Middle frontal gyrus (tissue), 1 donor: ENCODE measurements around the gene SDCBP2.

ENCODE experiments used
- DNase-seq: peaks from one replicate; pipeline ENCODE4 v3.0.0-alpha.2; 2015; ENCODE audit warnings: low spot score; ENCODE audit errors: extremely low spot score

Gene SDCBP2

DNA sequence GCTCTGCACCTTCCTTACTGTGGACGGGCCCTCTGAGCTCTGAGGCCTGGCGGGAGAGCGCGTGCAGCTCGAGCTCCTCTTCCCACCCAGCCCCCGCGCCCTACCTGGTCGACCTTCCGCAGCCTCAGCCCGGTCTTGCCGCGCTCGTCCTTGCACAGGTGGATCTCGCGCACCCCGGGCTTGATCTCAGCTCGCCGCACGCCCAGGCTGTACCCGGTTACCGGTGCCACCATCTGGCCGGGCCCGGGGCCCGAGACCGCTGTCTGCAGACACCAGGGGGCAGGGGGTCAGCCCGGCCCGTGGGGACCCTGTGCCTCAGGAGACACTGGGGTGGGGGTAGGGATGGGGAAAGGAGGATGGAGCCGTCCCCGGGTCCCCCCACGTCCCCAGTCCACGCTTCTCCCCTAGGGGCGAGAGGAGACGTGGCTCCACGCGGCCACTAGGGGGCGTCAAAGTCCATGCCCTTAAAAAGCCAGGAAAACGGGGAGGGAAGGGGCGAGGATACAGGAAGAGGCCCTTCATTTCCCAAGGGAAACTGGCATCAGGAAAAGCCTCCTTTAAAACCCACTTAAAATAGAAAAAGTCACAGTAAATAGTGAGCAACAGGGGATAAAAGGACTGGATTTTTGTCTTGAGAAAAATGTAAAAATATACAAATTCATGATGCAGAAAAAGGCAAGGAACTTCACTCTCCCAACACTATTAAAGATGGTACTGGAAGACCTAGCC is 15.5 kb downstream of the SDCBP2 start:
- DNase-seq = peak; percentile 44

DNA sequence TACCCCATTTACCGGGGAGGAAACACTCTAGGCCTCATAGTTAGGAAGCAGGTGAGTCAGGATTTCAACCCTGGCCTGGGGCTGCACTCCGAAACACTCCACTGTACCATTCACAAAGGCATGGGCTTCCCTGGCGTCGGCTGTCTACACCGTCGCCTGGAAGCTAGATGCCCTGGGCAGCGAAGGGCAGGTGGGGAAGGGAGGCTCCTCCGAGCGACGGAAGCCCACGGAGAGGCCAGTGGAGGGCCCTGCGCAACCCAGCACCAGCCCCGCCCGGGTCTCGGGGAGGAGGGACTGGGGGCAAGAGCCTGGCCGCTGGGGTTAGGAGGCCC is 16.1 kb downstream of the SDCBP2 start:
- DNase-seq = no peak

DNA sequence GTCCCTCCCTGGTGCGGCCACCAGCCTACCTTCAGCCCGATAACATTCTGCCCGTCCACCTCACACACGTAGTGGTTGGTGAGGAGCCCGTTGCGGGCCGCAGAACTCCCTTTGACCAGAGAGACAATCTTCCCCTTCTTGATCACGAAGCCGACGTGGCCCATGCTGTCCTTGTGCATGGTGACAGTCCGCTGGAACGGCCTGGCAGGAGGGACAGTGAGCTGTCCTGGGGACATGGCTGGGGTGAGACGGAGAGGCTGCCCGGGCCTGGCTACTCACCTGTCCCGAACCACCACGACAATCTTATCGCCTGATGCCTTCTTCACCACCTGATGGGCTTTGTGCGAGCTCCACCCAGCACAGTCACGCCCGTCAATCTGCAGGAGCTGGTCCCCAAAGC is 16.6 kb downstream of the SDCBP2 start:
- no peak for DNase-seq

DNA sequence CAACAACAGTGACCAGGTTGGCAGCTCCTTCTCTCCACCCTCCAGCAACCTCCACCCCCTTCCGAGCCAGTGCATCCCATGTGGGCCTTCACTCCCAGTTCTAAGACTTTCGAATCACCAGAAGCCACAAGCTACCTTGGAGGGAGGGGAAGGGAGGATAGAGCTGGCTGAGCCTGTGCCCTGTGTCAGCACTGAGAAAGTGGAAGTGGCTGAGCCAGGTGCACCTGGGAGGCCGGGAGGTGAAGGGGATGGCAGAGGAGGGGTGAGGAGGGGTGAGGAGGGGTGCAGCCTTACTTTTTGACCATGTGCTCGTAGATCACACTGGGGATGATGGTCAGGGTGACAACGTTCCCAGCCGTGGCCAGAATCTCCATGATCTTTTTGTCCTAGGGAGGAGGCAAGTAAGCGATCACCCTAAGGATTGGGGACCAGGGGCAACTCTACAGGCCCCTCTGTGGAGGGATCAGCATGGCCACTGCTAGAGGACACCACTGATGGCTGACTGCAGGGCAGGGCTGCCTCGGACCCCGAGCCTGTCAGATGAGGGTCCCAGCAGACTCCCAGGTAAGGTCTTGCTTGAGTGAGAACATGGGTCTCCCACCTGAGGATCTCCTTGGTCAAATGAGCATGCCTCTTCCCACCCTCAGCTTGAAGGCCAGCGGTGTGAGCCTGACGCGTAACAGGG is 18.3 kb downstream of the SDCBP2 start:
- DNase-seq = no peak

DNA sequence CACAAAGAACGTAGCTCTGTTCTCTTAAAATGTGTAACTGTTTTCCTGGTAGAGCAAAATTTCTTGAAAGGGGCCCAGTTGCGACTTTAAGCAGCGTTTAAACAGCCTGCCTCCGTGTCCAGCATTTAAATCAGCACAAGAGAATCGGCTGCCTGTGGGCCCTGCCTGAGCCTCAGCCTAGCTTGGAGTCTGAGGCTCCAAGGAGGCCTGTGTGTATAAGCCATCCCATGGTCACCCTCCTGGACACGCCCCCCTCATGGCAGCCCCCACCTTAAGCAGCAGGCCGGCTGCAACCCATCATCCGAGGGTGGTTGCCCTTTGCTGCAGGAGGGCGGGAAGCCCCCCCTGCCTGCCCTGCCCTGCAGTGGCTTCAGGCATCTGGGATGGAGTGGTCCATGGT is 18.9 kb downstream of the SDCBP2 start:
- DNase-seq = no peak

DNA sequence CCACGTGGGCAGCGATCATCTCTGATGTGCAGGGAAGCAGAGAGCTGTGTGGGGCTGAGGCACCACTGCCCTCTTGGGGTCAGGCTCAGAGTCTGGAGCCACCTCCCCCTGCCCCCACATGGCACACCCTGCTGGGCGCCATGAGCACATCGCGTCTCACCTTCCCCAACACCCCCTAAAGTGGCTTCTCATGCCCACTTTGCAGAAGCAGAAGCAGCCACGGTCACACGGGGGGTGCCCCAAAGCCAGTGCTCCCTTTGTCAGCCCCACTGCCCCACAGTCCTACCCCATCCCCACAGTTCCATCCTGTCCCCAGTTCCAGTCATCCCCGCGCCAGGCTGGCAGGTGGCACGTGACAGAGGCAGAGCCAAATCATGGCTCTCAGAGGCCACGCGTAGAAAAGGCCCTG is 19.5 kb downstream of the SDCBP2 start:
- no peak for DNase-seq

DNA sequence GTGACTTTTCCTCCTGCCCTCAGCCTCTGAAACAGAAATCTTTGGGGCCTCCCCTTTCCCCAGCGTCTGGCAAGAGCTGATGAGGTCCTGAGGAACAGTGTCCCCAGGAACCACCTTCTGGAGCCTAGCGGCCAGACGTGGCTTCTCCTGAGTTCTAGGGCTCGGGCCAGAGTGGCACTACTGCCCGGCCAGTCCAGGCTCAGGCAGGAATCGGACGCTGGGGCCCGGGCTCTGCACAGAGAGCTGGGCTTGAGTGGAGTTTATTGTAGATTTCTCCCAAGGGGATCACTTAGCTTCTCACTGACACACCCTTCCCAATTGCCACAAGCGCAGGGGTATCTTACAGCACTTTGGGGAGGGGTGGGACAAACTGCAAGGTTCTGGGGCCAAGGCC is 20.2 kb downstream of the SDCBP2 start:
- DNase-seq = no peak

DNA sequence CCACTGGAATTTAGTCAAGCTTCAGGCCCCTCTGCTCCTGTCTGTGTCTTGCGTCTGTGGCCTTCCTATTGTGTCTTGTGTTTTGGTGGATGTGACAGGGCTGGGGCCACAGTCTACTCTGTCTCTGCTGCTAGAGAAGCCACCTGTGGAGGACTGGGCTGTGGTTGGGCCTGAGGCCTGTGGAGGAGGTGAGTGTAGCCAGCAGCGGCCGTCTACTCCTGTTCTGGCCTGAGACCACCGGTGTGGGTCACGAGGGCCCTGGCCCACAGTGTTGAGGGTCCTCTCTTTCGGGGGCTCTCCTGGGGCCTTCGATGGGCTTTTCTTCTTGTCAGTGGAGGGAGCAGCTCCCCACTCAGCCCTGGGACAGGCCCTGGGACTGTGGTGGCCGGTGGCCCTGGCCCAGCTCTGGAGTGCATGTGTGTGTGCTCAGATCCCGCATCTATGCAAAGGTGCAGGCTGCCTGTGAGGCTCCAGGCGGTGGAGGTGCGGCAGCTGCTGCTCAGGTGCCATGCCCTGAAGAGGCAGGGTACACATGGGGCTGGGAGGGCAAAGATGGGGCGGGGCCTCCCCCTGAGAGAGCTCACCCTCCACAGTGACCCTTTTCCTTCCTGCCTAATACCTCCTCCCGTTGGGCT is 20.8 kb downstream of the SDCBP2 start:
- DNase-seq = no peak

DNA sequence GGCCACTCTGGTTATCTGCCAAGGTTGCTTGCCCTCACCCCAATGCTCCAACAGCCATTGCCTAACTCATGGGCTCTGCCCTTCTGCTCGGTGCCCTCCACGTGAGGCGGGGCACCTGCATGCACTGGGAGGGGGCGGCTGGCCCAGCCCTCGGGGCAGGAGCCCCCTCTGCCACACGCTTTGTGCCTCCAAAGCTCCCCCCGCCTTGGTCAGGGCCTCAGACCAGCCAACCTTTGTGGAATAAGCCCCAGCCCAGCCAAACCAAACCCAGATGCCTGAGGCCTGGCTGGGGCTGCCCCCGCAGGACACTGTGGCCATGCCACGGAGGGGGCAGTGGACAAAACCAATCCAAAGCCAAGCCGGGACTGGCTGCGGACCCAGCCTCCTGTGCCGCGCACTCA is 21.4 kb downstream of the SDCBP2 start:
- DNase-seq = no peak

DNA sequence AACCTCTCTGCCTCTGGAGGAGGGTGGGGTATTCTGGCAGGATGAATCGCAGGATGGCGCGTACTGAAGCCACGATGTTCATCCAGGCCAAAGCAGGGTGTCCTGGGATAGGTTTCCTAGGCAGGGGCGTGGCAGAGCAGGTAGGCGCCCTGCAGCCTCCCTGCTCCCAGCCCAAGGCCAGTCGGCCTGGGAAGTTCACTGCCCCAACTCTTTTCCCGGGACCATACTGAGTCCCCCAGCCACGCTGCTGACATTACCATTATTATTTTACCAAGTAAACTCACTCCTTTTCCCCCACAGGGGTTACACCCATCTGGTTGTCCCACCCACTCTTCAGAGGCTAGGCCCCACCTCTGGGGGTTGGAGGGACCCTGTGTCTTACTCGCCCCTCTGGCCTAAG is 21.8 kb downstream of the SDCBP2 start:
- no peak for DNase-seq

DNA sequence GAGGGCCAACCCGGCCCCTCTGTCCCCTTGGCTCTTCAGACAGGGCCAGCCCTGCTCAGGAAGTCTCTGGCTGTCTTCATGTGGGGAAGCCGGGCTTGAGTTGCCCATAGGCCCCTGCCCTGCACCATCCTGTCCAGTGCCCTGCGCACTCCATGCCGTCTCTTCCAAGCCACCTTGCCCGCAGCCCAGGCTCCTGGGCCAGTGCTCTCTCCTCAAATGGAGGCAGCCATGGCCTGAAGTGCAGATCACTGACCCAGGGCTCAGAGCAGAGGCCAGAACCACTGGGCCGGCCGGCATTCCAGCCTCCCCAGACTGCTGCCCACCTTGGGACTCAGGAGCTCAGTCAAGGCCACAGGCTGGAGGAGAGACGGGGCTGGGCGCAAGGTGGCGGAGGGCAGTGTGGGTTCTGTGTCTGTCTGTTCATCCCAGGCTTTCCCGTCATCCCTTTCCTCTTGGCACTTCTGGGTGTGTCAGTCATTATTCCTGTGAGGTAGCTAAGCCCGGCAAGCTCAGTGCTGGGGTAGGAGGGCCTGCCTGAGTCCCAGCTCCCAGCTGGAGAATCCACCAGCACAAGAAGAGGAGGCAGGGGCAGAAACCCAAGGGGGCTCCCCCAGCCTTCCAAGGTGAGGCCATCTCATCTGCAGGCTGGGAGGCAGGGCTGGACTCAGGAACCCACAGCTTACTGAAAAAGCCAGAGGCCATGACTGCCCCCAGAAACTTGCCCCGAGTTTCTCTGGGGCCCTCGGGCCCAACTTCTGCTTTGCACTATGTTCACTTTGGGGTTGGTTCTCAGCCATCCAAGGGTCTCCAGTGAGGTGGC is 22.4 kb downstream of the SDCBP2 start:
- DNase-seq = no peak

DNA sequence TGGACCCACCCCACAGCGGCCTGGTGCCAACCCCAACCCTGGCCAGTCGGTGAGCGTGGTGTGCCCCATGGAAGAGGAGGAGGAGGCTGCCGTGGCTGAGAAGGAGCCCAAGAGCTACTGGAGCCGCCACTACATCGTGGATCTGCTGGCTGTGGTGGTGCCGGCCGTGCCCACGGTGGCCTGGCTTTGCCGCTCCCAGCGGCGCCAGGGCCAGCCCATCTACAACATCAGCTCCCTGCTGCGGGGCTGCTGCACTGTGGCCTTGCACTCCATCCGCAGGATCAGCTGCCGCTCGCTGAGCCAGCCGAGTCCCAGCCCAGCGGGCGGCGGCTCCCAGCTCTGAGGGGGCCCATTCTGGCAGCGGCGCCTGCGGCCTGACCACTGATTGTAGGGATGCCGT is 23.2 kb downstream of the SDCBP2 start:
- no peak for DNase-seq

DNA sequence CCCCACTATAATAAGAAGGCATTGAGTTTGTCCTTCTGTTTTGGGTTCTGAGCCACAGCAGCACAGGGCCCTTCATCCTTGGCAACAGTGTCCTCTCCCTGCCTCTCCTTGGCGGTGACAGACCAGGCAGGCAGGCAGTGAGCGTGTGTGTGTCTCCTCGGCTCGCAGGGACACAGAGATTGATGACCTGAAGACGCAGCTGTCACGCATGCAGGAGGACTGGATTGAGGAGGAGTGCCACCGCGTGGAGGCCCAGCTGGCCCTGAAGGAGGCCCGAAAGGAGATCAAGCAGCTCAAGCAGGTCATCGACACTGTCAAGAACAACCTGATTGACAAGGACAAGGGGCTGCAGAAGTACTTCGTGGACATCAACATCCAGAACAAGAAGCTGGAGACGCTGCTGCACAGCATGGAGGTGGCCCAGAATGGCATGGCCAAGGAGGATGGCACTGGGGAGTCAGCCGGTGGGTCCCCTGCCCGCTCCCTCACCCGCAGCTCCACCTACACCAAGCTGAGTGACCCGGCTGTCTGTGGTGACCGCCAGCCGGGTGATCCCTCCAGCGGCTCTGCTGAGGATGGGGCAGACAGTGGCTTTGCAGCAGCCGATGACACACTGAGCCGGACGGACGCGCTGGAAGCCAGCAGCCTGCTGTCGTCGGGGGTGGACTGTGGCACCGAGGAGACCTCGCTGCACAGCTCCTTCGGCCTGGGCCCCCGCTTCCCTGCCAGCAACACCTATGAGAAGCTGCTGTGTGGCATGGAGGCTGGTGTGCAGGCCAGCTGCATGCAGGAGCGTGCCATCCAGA is 24.0 kb downstream of the SDCBP2 start:
- no peak for DNase-seq

DNA sequence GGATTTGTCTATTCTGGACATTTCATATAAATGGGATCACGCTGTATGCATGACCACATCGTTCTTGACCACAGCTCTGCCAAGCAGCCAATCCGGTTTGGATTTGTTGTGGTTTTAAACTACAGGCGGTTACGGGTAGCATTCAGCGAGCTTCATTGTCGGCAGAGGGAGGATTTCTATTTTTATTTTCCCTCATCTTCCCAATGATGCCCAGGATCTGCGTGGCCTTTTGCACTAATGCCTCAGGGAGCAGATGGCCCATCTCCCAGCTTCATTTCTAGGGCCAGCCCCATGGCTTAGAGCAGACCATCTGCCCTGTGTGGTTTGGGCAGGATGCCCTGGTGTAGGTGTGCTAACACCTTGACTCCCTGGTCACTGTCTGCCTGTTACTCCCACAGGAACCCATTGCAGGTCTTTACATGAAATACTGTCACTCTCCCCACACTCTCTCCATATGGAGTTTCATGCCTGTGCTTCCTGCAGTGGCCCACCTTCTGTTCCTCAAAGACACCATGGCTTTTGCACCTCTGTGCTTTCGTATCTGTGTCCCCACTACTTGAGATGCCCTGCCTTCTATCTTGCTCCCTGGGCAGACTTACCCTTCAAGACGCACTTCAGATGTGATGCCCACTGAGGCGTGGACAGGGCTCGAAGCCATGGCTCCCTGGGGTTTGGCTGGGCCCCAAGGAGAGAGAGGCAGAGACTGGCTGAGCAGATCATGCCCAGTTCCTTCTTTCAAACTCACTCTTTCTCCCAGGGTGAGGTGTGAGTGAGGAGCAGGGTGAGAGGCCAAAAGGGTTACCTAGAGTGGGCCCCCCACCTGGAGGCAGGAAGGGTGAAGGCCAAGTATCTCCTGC is 26.0 kb downstream of the SDCBP2 start:
- DNase-seq = no peak

DNA sequence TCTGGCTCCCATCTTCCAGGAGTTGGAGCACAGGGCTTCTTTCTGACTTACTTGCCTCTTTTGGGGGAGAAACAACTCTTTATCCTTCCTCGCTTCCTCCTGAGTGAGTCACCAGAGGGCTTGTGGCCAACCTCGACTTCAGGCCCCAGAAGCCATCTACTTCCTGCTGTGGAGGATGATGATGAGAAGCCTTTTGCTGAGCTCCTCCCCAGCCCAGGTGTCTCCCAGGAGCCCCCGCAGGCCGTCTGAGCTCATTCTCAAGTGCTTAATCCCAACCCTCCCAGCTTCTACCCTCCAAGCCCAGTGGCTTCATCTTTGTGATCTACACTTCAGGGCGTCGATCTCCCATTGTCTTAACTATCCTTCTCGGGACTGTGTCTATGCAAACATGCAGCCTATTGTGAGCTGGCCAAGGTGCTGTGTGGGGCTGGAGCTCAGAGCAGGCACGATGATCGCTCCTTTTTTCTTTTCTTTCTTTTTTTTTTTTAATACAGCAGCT is 27.9 kb downstream of the SDCBP2 start:
- DNase-seq = no peak

DNA sequence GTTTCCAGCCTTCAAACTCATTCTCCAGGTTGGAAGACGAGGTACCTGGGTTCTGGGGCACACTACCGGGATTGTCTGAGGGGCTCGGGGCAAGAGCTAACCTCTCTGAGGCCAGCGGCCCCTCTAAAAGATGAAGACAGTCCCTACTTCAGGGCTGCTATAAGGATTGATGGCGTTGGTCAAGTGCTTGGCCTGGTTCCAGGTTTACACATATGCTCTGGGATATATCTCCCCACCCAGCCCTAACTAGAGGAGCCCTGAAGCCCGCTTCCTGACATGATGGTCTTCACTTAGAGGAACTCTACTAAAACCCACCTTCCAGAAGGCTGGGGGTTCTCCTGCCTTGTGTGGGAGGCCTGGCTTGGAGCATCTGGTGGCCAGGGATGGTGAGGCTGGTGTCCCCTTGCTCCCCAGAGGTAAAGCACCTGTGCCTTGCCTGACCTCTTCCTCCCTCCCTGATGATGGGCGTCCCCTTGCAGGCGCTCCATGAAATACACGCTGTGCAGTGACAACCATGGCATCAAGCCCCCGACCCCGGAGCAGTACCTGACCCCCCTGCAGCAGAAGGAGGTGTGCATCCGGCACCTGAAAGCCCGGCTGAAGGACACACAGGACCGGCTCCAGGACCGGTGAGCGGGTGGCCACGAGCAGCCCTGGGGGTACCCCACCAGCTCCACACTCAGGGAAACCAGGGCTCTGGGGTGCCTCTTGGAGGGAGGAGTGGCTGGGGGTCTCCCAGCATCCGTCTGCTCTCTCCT is 28.7 kb downstream of the SDCBP2 start:
- no peak for DNase-seq

DNA sequence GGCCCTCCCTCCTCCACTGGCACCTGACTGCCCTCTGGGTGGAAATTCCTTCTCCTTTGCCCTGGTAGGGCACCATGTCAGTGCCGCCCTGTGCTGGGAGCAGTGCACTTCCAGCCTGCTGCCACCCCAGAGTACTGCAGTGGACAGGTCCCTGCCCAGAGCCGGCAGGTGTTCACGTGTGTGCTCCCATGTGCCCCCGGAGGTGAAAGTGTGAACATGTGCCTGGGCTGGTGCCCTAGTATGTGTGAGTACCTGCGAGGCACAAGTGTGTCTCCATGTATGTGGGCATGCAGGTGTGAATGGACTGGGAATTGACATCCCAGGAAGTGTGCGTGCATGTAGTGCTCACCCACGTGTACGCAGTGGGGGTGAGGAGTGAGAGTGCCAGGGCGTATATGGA is 29.4 kb downstream of the SDCBP2 start:
- no peak for DNase-seq

DNA sequence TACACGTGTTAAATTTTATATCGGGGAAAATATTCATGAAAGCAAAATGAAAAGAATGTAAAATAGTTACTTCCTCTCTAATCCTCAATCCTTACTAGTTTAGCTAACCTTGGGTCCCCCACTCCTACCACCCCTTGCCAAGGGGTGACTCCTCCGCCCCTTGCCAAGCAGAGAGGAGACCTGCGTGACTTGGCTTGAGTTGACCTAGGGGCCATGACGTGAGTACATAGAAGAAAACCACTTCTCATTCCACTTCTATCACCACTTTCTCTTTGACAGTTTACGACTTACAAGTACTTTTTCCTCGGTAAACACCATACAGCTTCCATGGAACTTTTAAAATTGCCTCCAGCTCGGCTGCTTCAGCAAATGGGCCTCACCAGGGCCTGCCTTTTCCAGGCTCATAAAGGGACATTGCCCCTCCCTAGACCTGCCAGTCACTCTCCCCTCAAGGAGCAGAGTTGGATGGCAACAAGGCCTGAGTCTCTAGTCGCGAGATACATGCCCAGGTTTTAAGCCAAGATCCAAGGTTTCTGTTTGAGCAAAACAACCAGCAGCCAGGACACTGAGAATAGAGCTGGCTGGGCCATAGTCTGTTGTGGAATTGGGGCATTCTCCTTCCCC is 29.9 kb downstream of the SDCBP2 start:
- no peak for DNase-seq

DNA sequence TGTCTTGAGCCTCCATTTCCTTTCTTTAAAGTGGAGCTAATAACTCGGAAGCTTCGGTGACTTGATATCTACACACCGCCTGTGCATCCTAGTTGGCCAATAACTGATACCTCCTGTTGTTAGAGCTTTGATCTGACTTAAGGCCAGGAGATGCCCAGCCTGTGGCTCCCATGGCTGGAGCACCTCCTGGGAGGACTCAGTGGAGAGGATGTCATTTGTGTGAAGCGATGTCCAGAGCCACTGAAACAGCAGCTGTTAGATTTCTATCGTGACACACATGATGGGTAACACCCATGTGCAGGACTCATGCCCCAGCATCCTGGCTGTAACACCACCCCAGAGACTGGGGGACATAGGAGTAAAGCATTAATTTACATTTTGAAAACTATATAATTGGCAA is 30.8 kb downstream of the SDCBP2 start:
- no peak for DNase-seq
